ENCODE measurements around the gene IRX3.
"Not testable (repeated sequence)": the region's sequence is repeated elsewhere in the genome, so short reads cannot be mapped to it uniquely, and the experiment has no call there.

The IRX3 gene

GRCh38 chr16:54282202-54282927 is 4.2 kb downstream of the IRX3 start:
- peak; percentile 79 for DNase-seq
- in situ Hi-C loops (cut with MboI; ENCODE audit: low pct_unique_long_range_greater_than_20kb, low sequenced_read_pairs) = loop anchor here (25.0 kb wide), 1 partner anchor 680 kb away; no protein-coding TSS in a partner anchor

- no peak for DNase-seq
Measured at GRCh38 chr16:54281535-54282201, 4.9 kb downstream of the IRX3 start.

GRCh38 chr16:54280751-54281150 is 5.8 kb downstream of the IRX3 start:
- DNase-seq = no peak
- in situ Hi-C loops (cut with MboI; ENCODE audit: low pct_unique_long_range_greater_than_20kb, low sequenced_read_pairs) = loop anchor here (25.0 kb wide), 1 partner anchor 682 kb away; no protein-coding TSS in a partner anchor

More at GRCh38 chr16:54281535-54282201, 4.9 kb downstream of the IRX3 start:
- in situ Hi-C loops (cut with MboI; ENCODE audit: low pct_unique_long_range_greater_than_20kb, low sequenced_read_pairs) = loop anchor here (25.0 kb wide), 1 partner anchor 681 kb away; no protein-coding TSS in a partner anchor

- DNase-seq = peak; percentile 51
- in situ Hi-C loops (cut with MboI; ENCODE audit: low pct_unique_long_range_greater_than_20kb, low sequenced_read_pairs) = loop anchor here (25.0 kb wide), 1 partner anchor 684 kb away; no protein-coding TSS in a partner anchor
Measured at GRCh38 chr16:54277845-54278703, 8.5 kb downstream of the IRX3 start.

GRCh38 chr16:54275956-54276355 is 10.6 kb downstream of the IRX3 start:
- in situ Hi-C loops (cut with MboI; ENCODE audit: low pct_unique_long_range_greater_than_20kb, low sequenced_read_pairs) = loop anchor here (25.0 kb wide), 1 partner anchor 686 kb away; no protein-coding TSS in a partner anchor
- no peak for DNase-seq

- in situ Hi-C loops (cut with MboI; ENCODE audit: low pct_unique_long_range_greater_than_20kb, low sequenced_read_pairs) = no loop called here
- no peak for DNase-seq
Measured at GRCh38 chr16:54273566-54273965, 13.0 kb downstream of the IRX3 start.

GRCh38 chr16:54270711-54271110 is 15.9 kb downstream of the IRX3 start:
- peak; percentile 67 for DNase-seq
- in situ Hi-C loops (cut with MboI; ENCODE audit: low pct_unique_long_range_greater_than_20kb, low sequenced_read_pairs) = no loop called here

- DNase-seq = no peak
- in situ Hi-C loops (cut with MboI; ENCODE audit: low pct_unique_long_range_greater_than_20kb, low sequenced_read_pairs) = no loop called here
Measured at GRCh38 chr16:54269461-54269860, 17.1 kb downstream of the IRX3 start.

- peak; percentile 71 for DNase-seq
- in situ Hi-C loops (cut with MboI; ENCODE audit: low pct_unique_long_range_greater_than_20kb, low sequenced_read_pairs) = no loop called here
Measured at GRCh38 chr16:54268766-54269165, 17.8 kb downstream of the IRX3 start.

- no peak for DNase-seq
- in situ Hi-C loops (cut with MboI; ENCODE audit: low pct_unique_long_range_greater_than_20kb, low sequenced_read_pairs) = no loop called here
Measured at GRCh38 chr16:54268340-54268739, 18.2 kb downstream of the IRX3 start.

- DNase-seq = no peak
- in situ Hi-C loops (cut with MboI; ENCODE audit: low pct_unique_long_range_greater_than_20kb, low sequenced_read_pairs) = no loop called here
Measured at GRCh38 chr16:54266363-54266955, 20.1 kb downstream of the IRX3 start.

- in situ Hi-C loops (cut with MboI; ENCODE audit: low pct_unique_long_range_greater_than_20kb, low sequenced_read_pairs) = no loop called here
- DNase-seq = no peak
Measured at GRCh38 chr16:54265575-54266107, 20.9 kb downstream of the IRX3 start.

- in situ Hi-C loops (cut with MboI; ENCODE audit: low pct_unique_long_range_greater_than_20kb, low sequenced_read_pairs) = no loop called here
- DNase-seq = no peak
Measured at GRCh38 chr16:54253118-54253517, 33.5 kb downstream of the IRX3 start.

GRCh38 chr16:54248863-54249710 is 37.5 kb downstream of the IRX3 start:
- DNase-seq = no peak
- in situ Hi-C loops (cut with MboI; ENCODE audit: low pct_unique_long_range_greater_than_20kb, low sequenced_read_pairs) = no loop called here

- in situ Hi-C loops (cut with MboI; ENCODE audit: low pct_unique_long_range_greater_than_20kb, low sequenced_read_pairs); DNase-seq: not testable (repeated sequence)
Measured at GRCh38 chr16:54247705-54248104, 38.9 kb downstream of the IRX3 start.

- in situ Hi-C loops (cut with MboI; ENCODE audit: low pct_unique_long_range_greater_than_20kb, low sequenced_read_pairs) = no loop called here
- DNase-seq = no peak
Measured at GRCh38 chr16:54246454-54246821, 40.1 kb downstream of the IRX3 start.

- in situ Hi-C loops (cut with MboI; ENCODE audit: low pct_unique_long_range_greater_than_20kb, low sequenced_read_pairs) = no loop called here
- peak; percentile 30 for DNase-seq
Measured at GRCh38 chr16:54245788-54246453, 40.7 kb downstream of the IRX3 start.

Measured in KBM-7 (cell line).